Peyer's patch (tissue), 4 donors: ENCODE data around the gene TBPL2.
A peak's percentile ranks its signal among the peaks of the same experiment; 100 is the strongest.

Experiments
- POLR2A ChIP-seq, 2 donors: fragments of 450-650 bp; IDR thresholded peaks; one replicate each; pipeline ENCODE4 v1.5.1; 2017; ENCODE audit warnings: antibody characterized with exemption in 2 of 2, mild to moderate bottlenecking in 2 of 2, moderate library complexity in 2 of 2
- TF ChIP-seq, protein P1 (sequence below), 6 experiments: fragments of 450-650 bp in 4 of 6; fragments of 200-600 bp in 2 of 6; sonication (generic) in 1 of 6; IDR thresholded peaks; one replicate each; pipeline ENCODE4 v1.5.1; 2017 to 2019; ENCODE audit warnings: antibody characterized with exemption in 6 of 6, mild to moderate bottlenecking in 3 of 6, moderate library complexity in 1 of 6

DNA sequence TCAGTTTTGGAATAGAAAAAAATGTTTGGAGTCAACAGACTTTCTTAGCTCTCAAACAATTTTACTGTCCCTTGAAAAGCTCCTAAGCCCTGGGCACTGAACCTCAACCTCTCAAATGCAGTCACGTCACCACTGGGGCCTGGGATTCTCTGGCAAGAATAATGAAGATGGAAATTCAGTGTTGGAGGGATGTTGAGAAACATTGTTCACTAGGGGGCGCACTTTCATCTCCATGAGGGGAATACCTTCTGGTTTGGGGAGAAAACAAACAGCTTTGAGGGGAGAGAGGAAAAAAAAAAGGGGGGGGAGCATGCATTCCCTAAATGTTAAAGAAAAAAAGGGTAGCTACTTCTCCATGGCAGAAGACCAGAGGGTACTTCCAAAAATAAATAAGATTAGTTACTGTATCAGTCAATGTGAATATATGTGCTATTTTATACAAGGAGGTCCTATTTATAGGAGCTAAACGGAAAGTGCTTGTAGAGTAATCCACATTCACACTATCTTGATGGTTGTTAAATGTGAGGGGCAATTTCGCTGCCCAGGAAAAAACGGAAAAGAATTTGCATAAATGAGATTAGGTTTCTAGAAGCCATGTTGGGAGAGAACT lies 5.8 kb upstream of the TBPL2 start:
- no peak for TF ChIP-seq POLR2A (IDR thresholded peaks at IDR 0.05)
- TF ChIP-seq, protein P1, sequence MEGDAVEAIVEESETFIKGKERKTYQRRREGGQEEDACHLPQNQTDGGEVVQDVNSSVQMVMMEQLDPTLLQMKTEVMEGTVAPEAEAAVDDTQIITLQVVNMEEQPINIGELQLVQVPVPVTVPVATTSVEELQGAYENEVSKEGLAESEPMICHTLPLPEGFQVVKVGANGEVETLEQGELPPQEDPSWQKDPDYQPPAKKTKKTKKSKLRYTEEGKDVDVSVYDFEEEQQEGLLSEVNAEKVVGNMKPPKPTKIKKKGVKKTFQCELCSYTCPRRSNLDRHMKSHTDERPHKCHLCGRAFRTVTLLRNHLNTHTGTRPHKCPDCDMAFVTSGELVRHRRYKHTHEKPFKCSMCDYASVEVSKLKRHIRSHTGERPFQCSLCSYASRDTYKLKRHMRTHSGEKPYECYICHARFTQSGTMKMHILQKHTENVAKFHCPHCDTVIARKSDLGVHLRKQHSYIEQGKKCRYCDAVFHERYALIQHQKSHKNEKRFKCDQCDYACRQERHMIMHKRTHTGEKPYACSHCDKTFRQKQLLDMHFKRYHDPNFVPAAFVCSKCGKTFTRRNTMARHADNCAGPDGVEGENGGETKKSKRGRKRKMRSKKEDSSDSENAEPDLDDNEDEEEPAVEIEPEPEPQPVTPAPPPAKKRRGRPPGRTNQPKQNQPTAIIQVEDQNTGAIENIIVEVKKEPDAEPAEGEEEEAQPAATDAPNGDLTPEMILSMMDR (IDR thresholded peaks at IDR 0.05): peak; percentile 27 to 75 (median 60)
